DMS153 (cell line): ENCODE data around the gene ADAP1.

Source experiments
- DNase-seq: peaks from one replicate; lab custom pipeline; 2025; lab: John Stamatoyannopoulos, UW

ADAP1 gene

GRCh38 chr7:922334-923107, 32.0 kb downstream of the ADAP1 start:
- no peak for DNase-seq

DNA sequence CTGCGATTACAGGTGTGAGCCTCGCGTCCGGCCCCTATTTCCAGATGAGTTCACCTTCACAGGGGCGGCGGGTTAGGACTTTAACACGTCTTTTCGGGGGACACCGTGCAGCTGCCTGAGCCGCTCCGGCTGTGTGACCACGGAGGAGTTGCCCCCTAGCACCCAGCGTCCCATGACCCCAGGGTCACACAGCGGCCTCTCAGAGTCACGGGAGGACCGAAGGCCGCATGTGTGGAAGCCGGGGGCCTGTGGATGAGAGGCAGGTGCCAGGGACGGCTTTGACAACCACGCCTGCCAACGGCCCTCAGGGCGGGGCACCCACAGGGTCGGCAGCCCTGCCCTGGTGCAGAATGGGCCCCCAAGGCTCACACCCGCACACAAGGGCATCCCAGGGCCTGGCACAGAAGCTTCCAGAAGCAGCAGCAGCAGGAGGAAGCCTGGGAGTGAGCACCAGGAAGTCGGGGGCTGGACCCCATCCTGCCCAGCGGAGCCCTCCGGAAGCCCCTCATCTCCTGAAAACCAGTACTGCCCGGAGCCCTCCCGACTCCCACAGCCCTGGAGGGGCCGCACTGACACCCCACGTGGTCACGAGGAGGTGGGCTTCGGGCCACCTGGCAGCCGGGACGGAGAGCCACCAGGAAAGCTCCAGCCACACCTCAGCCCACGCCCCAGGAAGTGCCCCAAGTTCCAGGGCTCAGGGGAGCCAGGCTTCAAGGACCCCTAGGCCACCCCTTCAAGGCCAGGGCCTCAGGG, 32.7 kb downstream of the ADAP1 start:
- no peak for DNase-seq

- no peak for DNase-seq
These were observed 33.4 kb downstream of the ADAP1 start for GRCh38 chr7:921071-921461.

DNA sequence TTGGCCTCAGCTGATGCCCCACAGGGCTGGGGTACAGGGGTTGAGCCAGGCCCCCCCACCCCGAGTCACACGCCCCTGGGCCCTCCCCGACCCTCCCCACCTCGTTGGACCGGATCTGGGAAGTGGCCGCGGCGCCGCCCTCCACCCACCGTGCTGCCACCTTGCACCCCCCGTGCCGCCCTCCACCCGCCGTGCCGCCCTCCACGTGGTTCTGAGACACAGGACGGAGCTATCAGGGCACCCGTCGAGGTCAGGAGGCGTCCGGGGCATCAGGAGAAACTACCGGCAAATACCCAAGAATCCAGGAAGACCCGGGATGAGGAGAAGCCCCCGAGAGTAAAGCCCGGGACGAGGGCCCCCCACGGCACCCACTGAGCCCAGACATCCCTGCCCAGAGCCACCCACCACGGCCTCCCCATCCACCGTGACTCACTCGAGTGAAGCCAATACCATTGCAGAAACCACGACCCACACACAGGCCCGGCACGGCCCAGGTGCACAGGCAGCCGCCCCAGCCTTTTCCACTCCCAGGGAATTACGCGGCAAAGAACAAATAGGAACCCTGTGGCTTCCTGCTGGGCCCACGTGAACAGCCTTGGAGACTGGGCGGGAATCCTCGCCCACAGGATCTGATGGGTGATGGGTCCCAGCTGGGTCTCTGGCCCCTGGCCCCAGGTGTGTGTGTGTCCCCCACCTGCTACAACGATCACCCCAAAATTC, 34.0 kb downstream of the ADAP1 start:
- no peak for DNase-seq

DNA sequence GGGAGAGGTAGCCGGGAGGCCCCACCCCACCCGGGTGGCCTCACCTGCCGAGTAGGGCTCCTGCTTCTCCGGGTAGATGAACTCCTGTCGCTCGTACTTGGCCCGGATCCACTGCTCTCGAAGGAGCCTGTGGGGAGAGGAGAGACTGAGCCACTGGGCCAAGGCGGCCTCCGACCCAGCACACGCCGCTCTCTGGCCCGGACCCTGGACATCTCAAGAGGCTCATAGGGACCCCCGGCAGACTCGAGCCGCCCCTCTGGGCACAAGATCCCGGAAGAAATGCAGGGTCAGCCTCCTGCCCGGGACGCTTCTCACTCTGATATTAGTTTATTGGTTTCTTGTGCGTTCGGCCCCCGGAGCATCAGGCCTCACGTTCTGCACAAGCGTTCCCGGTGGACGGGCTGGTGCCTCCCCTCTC, 34.5 kb downstream of the ADAP1 start:
- DNase-seq = no peak

DNA sequence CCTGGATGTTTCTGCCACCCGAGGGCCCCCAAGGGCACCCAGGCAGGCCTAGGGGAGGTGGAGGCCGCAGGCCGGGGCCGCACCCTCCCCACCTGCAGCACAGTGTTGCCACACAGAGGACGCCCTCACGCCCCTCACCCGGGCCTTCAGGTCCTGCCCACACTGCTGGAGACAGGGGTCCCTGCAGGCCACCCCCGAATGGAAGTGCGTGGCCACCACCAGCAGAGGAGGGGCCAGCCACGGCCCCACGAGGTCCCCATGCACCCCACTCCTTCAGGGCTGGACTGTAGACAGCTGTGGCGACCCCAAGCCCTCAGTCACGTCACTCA, 35.4 kb downstream of the ADAP1 start:
- DNase-seq = no peak

- DNase-seq = no peak
These were observed 35.9 kb downstream of the ADAP1 start for GRCh38 chr7:918441-919113.

- no peak for DNase-seq
These were observed 36.4 kb downstream of the ADAP1 start for GRCh38 chr7:918118-918425.

- DNase-seq = no peak
These were observed 37.0 kb downstream of the ADAP1 start for GRCh38 chr7:917255-918117.

- DNase-seq = no peak
These were observed 38.1 kb downstream of the ADAP1 start for GRCh38 chr7:916291-916941.

GRCh38 chr7:915291-916218, 38.9 kb downstream of the ADAP1 start:
- no peak for DNase-seq

DNA sequence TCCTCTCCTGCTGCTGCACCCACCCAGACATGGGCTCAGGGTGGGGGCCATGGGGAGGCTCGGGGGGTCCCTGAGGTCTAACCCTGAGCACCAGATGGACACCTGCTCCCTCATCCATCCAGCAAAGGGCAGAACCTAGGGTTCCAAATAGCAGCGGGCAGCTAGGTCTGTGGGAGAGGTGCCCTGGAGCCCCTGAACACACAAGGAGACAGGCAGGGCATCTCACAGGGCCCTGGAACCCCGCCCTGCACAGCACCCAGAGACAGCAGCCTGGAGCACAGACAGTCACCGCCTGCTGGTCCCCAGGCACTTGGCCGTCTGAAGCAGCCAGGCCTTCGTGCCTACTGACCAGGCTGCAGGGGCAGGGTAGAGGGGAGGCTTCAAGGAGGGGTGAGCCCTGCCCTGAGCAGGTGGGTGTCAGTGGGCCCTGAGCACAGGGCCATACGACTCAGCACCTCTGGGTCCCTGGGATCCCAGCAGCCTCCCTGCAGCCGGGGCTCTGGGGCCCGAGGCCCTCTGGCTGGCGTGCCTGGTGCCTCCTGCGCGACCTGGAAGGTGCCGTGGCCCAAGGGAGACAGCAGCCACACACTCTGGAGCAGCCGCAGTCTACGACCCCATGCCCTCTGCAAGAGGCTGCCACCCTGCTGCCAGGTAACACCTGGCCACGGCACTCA, 39.8 kb downstream of the ADAP1 start:
- DNase-seq = no peak

GRCh38 chr7:913736-914520, 40.6 kb downstream of the ADAP1 start:
- peak; percentile 71 for DNase-seq

DNA sequence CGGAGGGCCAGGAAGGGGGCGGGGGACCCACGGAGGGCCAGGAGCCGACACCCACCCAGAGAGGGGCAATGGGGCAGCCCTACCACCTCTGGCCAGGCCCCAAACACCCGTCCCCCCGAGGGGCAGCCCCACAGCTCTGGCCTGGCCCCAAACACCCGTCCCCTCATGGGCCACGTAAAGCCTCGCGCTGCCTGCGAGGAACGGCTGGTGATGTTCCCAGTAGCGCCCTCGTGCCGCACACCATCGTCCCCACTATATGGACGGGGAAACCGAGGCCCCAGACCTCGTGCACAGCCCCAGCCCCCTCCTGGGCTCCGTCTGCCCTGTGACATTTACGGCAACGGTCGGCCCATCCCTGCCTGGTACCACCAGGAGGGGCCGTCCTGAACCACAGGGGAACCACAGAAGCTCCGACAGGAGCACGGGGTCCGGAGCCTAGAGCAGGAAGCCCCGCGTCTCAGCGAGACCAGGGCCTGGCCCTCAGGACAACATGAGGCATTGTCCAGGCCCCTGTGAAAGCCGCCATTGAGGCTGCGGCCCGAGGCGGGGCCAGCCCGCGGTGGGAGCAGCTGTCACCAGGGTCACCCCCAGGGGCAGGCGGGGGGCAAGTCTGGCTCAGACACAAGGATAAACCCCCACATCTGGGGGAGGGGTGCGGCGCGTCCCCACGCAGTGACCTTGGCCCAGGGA, 42.5 kb downstream of the ADAP1 start:
- DNase-seq = no peak

- DNase-seq = no peak
These were observed 43.5 kb downstream of the ADAP1 start for GRCh38 chr7:910931-911431.

GRCh38 chr7:910441-910861, 44.0 kb downstream of the ADAP1 start:
- DNase-seq = no peak
